ENCODE measurements around the gene LGALS7B.
"Not testable (repeated sequence)": the region's sequence is repeated elsewhere in the genome, so short reads cannot be mapped to it uniquely, and the experiment has no call there.

The LGALS7B gene

DNA sequence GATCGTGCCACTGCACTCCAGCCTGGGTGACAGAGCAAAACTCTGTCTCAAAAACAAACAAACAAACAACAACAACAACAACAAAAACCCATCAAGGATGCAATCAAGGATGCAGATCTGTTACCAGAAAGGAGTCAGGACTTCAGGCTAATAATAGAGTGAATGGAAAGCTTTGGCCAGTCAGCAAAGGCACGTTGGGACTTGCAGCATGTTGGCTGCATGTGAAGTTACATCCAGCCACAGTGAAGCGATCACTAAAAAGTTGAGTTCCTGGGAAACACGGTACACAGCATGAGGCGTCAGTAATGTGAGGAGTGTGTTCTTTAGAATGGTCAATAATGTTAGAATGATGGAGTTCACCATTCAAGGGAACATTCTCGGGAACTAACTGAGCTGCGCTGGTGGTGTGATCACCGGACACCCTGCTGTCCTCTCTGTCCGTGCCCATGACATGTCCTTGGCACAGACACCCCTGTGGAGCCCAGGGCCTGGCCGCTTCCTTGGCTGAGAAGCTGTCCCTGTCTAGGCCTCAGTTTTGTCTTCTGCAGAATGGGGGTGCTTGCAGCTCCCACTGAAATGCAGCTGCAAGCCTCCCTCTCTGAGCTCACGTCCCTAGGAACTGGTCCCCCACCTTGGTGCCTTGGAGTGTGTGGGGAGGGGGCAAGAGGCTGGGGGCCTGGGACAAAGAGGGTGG is 2.3 kb upstream of the LGALS7B start:
- no peak overlapping the region for H3K4me3 ChIP-seq (ENCODE audit: low read depth, low read length)
- no peak for DNase-seq (ENCODE audit: low read depth)
- TF ChIP-seq, protein P1, sequence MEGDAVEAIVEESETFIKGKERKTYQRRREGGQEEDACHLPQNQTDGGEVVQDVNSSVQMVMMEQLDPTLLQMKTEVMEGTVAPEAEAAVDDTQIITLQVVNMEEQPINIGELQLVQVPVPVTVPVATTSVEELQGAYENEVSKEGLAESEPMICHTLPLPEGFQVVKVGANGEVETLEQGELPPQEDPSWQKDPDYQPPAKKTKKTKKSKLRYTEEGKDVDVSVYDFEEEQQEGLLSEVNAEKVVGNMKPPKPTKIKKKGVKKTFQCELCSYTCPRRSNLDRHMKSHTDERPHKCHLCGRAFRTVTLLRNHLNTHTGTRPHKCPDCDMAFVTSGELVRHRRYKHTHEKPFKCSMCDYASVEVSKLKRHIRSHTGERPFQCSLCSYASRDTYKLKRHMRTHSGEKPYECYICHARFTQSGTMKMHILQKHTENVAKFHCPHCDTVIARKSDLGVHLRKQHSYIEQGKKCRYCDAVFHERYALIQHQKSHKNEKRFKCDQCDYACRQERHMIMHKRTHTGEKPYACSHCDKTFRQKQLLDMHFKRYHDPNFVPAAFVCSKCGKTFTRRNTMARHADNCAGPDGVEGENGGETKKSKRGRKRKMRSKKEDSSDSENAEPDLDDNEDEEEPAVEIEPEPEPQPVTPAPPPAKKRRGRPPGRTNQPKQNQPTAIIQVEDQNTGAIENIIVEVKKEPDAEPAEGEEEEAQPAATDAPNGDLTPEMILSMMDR (IDR thresholded peaks at IDR 0.05; ENCODE audit: insufficient read depth, low read depth, low read length, missing control alignments) = no peak

GRCh38 chr19:38790507-38791403 is 1.8 kb downstream of the LGALS7B start:
- not testable (repeated sequence) for DNase-seq (ENCODE audit: low read depth); H3K4me3 ChIP-seq (ENCODE audit: low read depth, low read length)

GRCh38 chr19:38791451-38792064 is 2.6 kb downstream of the LGALS7B start:
- DNase-seq (ENCODE audit: low read depth); H3K4me3 ChIP-seq (ENCODE audit: low read depth, low read length): not testable (repeated sequence)

DNA sequence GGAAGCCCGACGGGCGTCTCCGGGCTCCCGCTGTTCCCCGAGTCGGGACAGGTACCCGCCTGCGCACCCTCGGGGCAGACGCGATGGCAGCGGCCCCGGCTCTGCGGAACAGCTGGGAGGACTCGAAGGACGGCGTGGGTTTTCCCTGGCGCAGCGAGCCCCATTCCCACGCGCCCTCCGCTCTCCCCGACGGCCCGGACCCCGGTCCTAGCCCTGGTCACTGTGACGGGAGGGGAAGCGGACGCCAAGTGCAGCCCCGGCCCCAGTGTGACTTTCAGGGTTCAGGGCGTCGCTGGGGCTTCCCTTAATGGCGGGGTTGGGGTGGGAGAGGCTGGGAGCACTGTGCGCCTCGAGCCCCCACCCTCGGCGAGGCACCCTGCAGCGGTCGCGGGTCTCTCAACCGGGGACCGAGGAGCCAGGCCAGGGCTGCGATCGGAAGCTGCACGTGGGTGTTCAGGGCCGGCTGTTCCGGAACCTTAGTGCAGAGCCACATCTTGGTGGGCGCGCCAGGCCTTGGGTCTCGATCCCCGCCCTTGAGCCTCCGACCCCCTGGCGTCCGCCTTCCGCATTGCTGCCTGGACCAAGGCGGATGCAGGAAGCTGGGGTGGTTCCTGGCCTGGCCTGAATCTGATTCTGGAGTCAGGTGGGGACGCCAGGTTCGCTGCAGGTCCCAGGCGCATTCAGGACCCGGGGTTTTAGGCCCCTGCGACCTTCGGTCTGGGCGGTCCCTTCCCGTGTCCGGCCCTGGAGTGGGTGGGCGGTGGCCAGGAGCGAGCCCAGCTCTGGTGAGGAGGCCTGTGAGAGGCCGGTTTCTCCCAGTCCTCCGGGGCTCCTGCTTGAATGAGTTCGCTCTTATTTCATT is 3.5 kb downstream of the LGALS7B start:
- TF ChIP-seq, protein P1 (IDR thresholded peaks at IDR 0.05; ENCODE audit: insufficient read depth, low read depth, low read length, missing control alignments) = peak; percentile 45
- peak overlapping the region; percentile 31; the same call in 1 of the 2 replicates for H3K4me3 ChIP-seq (ENCODE audit: low read depth, low read length)
- DNase-seq (ENCODE audit: low read depth) = peak; percentile 55

DNA sequence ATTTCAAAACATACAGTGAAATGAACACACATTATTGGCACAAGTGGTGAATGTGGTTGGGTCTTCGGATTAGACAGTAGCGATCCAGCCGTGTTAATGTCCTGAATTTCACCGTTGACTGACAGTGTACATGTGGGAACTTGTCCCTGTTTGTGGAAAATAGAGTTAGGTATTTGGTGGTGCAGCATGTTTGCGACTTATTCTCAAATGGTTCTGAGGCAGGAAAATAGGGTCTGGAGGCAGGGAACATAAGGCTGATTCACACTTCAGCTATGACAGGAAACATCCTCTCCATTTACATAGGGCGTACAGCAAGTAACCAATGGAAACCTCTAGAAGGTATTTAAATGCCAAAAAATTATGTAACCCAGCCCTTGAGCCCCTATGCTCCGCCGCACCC is 4.2 kb downstream of the LGALS7B start:
- TF ChIP-seq, protein P1 (IDR thresholded peaks at IDR 0.05; ENCODE audit: insufficient read depth, low read depth, low read length, missing control alignments) = no peak
- no peak overlapping the region for H3K4me3 ChIP-seq (ENCODE audit: low read depth, low read length)
- no peak for DNase-seq (ENCODE audit: low read depth)

- no peak for DNase-seq (ENCODE audit: low read depth)
- TF ChIP-seq, protein P1 (IDR thresholded peaks at IDR 0.05; ENCODE audit: insufficient read depth, low read depth, low read length, missing control alignments) = no peak
Observed at GRCh38 chr19:38793671-38794070, 4.7 kb downstream of the LGALS7B start.

DNA sequence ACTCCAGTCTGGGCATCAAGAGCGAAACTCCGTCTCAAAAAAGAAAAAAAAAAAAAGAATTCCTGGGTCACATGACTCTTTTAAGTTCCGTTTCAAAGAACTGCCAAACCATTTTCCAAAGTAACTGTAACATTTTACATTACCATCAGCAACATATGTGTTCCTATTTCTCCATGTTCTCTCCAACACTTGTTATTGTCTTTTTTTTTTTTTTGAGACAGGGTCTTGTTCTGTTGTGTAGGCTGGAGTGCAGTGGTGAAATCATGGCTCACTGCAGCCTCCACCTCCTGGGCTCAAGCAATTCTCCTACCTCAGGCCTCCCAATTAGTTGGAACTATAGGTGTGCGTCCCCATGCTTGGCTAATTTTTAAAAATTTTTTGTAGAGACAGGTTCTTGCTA is 6.5 kb downstream of the LGALS7B start:
- no peak for DNase-seq (ENCODE audit: low read depth)
- TF ChIP-seq, protein P1 (IDR thresholded peaks at IDR 0.05; ENCODE audit: insufficient read depth, low read depth, low read length, missing control alignments) = no peak
- no peak overlapping the region for H3K4me3 ChIP-seq (ENCODE audit: low read depth, low read length)

More at GRCh38 chr19:38793671-38794070, 4.7 kb downstream of the LGALS7B start:
- no peak overlapping the region for H3K4me3 ChIP-seq (ENCODE audit: low read depth, low read length)

All from GM12865 (cell line).